GM19467 (cell line): ENCODE results near the gene PITPNM2.

Experiments used
- ATAC-seq: cut with Tn5 transposase; IDR thresholded peaks from one replicate; pipeline ENCODE4 v1.9.1; 2021; ENCODE audit warnings: mild to moderate bottlenecking, moderate library complexity; ENCODE audit not compliant: unreplicated experiment

PITPNM2 gene

DNA sequence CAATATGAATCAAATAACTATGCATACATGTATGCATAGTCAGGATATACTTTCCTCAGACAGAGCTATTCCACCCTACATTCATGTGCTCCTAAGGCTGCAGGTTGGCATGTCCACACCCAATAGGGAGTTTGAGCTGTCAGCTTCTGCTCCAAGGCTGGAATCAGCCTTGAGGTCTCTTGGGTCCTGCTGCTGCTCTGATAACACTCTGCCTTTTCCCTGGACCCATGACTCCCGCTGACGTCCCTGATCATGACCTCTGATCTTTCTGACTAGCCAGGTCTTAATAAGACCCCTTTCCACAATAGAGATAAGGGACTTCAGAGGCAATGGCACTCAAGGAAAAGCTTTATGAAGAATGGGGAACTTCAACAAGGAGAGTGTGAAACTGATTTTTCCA lies 5.7 kb downstream of the PITPNM2 start:
- ATAC-seq = no peak

- ATAC-seq = no peak
Observed at GRCh38 chr12:123143736-123144461, 7.0 kb downstream of the PITPNM2 start.

- ATAC-seq = no peak
Observed at GRCh38 chr12:123142921-123143735, 7.8 kb downstream of the PITPNM2 start.

DNA sequence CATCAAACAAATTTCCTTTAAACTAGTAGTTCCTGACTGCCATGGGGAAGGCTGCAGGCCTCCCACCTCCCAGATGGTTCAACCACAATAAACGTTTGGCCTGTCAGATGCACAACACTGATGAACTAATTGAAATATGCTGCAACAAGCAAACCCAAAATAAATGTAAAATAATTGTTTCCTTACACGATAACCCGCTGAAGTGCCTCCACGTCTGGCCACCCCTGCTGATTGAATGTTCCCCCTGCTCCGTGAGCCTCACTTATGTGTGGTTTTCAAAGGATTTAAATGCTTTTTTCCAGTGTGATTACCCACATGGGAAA lies 8.4 kb downstream of the PITPNM2 start:
- no peak for ATAC-seq

DNA sequence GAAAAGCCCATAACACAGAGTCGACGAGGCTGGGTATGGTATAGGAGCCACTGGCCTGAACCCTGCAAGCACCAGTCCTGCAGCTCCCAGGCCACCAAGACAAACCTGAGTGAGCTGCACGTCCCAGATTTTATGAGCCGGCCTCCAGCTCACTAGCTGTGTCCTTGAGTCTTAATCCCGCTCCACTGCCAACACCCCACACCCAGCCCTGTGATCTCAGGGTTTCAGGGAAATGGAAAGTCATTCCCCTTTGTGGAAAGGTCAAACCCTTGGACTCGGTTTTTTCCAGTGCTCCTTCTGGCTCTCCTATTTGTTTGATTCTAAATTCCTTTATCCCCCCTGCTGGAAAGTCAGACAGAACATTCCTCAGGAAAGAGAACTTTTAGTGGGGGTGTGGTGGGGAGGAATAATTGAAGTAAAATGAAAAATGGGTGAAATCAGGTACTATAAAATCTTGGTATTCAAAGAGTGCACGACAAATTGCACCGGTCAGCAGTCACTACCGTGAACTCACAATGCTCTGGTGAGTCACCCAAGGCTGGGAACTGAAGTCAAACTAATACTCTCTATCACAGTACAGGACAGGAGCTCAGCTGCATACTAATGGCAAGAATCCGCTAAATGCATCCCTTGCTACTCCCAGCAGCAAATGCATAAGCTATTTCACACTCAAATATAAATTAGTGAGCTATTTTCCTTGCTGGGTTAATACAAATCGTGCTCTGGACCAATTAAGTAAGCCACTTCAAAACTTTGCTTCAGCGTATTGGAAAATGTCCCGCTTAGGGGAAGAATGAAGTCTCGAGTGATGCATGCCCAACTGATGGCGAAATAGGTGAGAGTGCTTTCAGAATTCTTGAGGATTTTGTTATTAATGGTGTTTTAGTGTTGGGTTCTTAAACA lies 9.0 kb downstream of the PITPNM2 start:
- no peak for ATAC-seq

DNA sequence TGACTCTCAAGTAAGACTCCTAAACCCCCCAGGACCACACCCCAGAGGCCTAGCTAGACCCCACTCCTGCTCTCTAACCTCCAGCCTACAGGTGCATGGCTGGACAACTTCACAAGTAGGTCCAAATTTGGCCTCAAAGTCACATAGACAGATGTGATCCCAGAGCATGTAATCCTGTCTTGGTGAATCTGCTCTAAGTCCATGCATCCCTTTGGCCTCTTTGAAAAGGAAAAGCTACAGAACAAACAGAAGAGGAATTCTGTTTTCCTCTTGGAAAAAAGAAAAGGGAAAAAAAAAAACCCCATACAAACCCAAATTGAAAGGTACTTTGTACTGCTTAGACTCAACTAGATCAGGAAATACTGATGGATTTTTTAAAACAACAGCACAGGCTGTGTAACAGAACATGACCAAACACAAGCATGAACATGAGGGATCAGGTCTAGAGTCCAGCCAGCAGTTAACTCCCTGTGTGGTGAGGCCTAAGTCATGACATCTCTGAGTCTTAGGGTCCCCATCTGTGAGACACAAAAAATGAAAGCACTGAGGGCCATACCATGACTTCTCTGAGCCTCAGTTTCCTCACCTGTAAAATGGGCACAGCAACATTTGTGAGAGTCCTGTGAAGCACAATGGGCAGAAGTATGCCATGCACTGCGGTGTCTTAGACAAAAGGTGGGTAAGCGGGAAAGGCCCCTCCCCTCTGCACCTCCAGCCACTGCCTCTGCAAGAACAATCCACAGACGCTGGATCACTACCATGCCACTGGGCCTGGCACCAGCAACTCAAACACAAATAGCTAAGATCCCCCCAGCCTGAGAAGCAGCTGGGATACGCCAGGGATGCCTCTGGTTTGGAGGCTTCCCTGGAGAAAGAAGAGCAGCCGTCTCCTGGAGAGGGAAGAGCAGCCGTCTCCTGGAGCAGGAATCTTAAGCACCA lies 9.9 kb downstream of the PITPNM2 start:
- ATAC-seq = no peak

GRCh38 chr12:123139926-123140675 lies 10.8 kb downstream of the PITPNM2 start:
- ATAC-seq = no peak

GRCh38 chr12:123135688-123136087 lies 15.2 kb downstream of the PITPNM2 start:
- ATAC-seq = no peak

GRCh38 chr12:123134826-123135225 lies 16.1 kb downstream of the PITPNM2 start:
- ATAC-seq = no peak

- ATAC-seq = no peak
Observed at GRCh38 chr12:123134271-123134671, 16.6 kb downstream of the PITPNM2 start.

GRCh38 chr12:123133701-123134100 lies 17.2 kb downstream of the PITPNM2 start:
- no peak for ATAC-seq

GRCh38 chr12:123132951-123133619 lies 17.8 kb downstream of the PITPNM2 start:
- no peak for ATAC-seq

GRCh38 chr12:123131879-123132402 lies 18.9 kb downstream of the PITPNM2 start:
- ATAC-seq = no peak

DNA sequence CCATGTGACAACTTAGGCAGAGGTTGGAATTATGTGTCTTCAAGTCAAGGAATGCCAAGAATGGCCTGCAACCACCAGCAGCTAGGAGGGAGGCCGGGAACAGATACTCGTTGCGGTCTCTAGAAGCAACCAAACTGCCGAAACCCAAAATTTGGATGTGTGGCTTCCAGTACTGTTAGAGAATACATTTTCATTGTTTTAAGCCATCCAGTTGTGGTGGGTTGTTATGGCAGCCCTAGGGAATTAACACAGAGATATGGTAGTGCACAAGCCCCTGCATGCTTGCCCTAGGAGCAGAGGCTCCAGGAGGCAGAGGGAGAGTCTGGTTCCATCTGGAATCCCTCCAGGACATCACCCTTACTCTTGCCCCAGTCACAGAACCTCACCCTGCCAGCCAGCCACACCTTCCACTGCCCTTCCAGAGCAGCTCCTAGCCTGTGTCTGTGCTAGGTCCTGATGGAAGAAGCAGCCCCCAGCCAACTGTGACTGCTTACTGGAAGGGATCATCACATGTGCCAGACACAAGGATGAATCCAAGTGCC lies 19.5 kb downstream of the PITPNM2 start:
- no peak for ATAC-seq

- no peak for ATAC-seq
Observed at GRCh38 chr12:123129621-123130020, 21.3 kb downstream of the PITPNM2 start.

DNA sequence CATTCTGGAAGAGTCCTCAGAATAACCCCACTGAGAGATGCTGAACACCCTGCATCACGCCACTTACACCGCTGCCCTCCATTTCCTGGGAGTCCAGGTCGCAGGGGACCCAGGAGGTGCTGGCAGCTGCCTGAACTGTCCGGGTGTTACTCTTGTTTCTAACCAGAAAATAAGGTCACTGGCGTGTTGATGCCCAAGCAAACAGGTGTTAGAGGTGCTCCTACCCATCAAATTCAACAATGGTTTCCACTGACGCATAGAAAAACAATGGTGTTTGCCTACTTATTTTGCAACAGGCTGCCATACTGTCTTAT lies 23.8 kb downstream of the PITPNM2 start:
- no peak for ATAC-seq

DNA sequence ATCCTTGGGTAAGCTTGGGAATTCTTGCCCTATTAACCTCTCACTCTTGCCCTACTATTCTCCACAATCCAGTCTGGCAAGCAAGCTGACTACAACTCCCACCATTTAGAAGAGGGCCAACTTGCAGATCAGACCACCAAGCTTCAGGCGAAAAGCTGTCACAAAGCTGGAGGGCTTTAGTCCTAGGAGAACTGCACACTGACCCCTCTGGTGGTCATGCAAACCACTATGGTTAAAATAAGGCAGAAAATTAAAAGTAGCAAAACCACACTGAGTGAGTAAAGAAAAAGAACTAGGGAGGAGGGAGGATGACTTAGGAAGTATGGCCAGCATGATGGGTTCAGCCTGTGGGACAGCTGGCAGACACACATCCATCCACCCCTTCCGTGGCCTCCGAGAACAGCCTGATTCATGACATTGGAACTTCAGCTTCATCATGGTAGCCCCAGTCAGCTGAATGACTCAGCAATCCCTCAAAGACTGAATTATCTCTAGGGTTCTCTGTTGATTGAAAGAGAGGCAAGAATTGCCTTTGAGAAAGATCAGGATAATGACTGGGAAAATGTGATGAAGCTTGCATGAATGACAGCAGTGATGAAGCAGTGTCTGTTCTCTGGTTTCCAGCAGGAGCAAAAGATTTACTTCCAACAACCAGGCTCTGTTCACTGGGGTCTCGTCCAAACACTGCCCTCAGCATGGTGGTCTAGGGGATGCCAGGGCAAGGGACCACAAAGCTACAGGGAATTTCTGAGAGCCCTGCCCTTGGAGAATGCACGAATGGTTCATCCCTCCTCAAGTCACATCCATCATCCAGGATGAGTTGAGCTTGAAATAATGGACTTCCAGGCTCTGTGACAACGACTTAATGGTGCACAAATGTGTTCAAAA lies 24.4 kb downstream of the PITPNM2 start:
- ATAC-seq = no peak

- ATAC-seq = no peak
Observed at GRCh38 chr12:123122626-123123025, 28.3 kb downstream of the PITPNM2 start.
